ENCODE results near the gene FASTKD2. TPM values are rescaled to one million over a fixed set of nuclear protein-coding genes. Genes with fewer than 3 reads are reported as not detected.

The FASTKD2 gene
- total and polyA plus RNA-seq, 2 donors (not counting 1 experiment from before 2014, with no cell fraction given): 33.4 to 37.2 TPM

DNA sequence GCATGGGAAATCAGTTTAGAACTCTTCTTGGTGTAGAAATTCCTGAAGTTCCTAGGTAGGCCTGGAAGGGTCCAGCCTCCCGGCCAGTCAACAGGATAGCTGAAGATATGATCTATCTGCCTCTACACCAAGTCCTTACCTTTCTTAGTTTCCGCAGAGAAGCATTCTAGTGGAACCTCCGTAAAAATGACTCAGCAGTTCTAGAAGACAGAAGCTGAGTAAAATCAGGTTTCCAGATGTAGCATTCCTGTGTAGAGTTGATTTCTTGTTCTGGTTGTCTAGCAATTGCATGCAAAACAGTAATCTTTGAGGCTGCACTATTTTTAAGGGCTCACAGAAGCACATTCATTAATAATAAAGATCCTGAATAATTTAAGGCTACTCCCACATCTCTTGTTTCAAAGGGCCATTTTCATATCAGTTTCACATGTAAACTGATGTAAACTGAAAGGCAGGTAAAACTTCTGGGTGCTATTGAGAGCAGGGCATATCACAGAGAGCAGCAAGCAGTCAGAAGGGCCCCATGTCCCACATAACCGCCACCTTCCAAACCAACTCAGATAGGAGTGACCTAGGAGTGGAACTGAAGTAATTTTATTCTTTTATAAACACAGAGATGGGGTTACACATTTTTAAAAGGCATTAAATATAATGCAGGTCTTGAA, 44.0 kb upstream of the FASTKD2 start:
- no peak overlapping the region for H3K27ac ChIP-seq (ENCODE audit: insufficient read depth, low read length)
- H2AFZ ChIP-seq (ENCODE audit: low read length): no peak overlapping the region
- no peaks in the 10 kb centered on the region for H3K9me3 ChIP-seq (ENCODE audit: control insufficient read depth, insufficient read depth, low read depth, low read length)
- no peak overlapping the region for H3K4me2 ChIP-seq (ENCODE audit: extremely low read depth, insufficient read depth, low read length)
- no peak overlapping the region for H3K9ac ChIP-seq (ENCODE audit: insufficient read depth, low read length)
- no peak overlapping the region for H3K4me3 ChIP-seq (replicated peaks in 1 of 4; ENCODE audit: control extremely low read depth in 1 of 4, insufficient read depth in 1 of 4, low read depth in 3 of 4, low read length in 4 of 4)
- no peaks in the 10 kb centered on the region for H3K4me1 ChIP-seq (ENCODE audit: control insufficient read depth, extremely low read depth, insufficient read depth, low read length)
- TF ChIP-seq EZH2 (IDR thresholded peaks at IDR 0.05; ENCODE audit: low read length, missing control alignments): no peak
- TF ChIP-seq, protein P1, sequence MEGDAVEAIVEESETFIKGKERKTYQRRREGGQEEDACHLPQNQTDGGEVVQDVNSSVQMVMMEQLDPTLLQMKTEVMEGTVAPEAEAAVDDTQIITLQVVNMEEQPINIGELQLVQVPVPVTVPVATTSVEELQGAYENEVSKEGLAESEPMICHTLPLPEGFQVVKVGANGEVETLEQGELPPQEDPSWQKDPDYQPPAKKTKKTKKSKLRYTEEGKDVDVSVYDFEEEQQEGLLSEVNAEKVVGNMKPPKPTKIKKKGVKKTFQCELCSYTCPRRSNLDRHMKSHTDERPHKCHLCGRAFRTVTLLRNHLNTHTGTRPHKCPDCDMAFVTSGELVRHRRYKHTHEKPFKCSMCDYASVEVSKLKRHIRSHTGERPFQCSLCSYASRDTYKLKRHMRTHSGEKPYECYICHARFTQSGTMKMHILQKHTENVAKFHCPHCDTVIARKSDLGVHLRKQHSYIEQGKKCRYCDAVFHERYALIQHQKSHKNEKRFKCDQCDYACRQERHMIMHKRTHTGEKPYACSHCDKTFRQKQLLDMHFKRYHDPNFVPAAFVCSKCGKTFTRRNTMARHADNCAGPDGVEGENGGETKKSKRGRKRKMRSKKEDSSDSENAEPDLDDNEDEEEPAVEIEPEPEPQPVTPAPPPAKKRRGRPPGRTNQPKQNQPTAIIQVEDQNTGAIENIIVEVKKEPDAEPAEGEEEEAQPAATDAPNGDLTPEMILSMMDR (conservative IDR thresholded peaks at IDR 0.05 in 1 of 2, IDR thresholded peaks at IDR 0.05 in 1 of 2; ENCODE audit: low read depth in 1 of 2, low read length in 2 of 2): no peak
- no peaks in the 10 kb centered on the region for H3K27me3 ChIP-seq (ENCODE audit: control insufficient read depth, insufficient read depth, low read length)
- H4K20me1 ChIP-seq (ENCODE audit: control insufficient read depth, extremely low read depth, insufficient read depth, low read length): no peaks in the 10 kb centered on the region
- no peaks in the 10 kb centered on the region for H3K36me3 ChIP-seq (ENCODE audit: control insufficient read depth, insufficient read depth, low read length)
- no peak for DNase-seq (ENCODE audit: low read depth in 2 of 2)
- no peaks in the 10 kb centered on the region for H3K79me2 ChIP-seq (ENCODE audit: control insufficient read depth, insufficient read depth, low read length)

DNA sequence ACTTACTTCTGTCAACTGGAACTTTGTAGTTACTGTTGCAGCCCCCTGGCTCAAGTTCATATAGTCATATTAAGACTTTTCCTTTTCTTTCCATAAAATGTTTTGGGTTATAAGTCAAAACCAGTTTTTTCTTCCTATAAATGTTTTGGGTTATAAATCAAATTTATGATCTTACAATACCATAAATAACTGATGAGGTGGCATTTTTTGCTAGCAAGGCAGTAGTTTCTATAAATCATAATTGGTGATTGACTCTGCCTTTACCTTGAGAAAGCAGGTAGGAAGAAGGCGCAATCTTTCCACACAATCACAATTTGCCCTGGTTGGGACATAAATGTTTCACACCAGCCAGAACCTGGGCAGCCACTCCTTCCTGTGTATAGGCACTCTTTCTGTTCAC, 42.1 kb upstream of the FASTKD2 start:
- Histone ChIP-seq H3K27me3 (ENCODE audit: control insufficient read depth, insufficient read depth, low read length) (no peaks in the 10 kb centered on the region), H3K4me2 (ENCODE audit: extremely low read depth, insufficient read depth, low read length) (no peak overlapping the region), H2AFZ (ENCODE audit: low read length) (no peak overlapping the region), H3K9me3 (ENCODE audit: control insufficient read depth, insufficient read depth, low read depth, low read length) (no peaks in the 10 kb centered on the region), H3K79me2 (ENCODE audit: control insufficient read depth, insufficient read depth, low read length) (no peaks in the 10 kb centered on the region), H3K4me1 (ENCODE audit: control insufficient read depth, extremely low read depth, insufficient read depth, low read length) (no peaks in the 10 kb centered on the region), H3K9ac (ENCODE audit: insufficient read depth, low read length) (no peak overlapping the region), H4K20me1 (ENCODE audit: control insufficient read depth, extremely low read depth, insufficient read depth, low read length) (no peaks in the 10 kb centered on the region), H3K36me3 (ENCODE audit: control insufficient read depth, insufficient read depth, low read length) (no peaks in the 10 kb centered on the region), H3K4me3 (replicated peaks in 1 of 4; ENCODE audit: control extremely low read depth in 1 of 4, insufficient read depth in 1 of 4, low read depth in 3 of 4, low read length in 4 of 4) (no peak overlapping the region), H3K27ac (ENCODE audit: insufficient read depth, low read length) (no peak overlapping the region)
- no peak for TF ChIP-seq EZH2 (IDR thresholded peaks at IDR 0.05; ENCODE audit: low read length, missing control alignments)
- TF ChIP-seq, protein P1 (conservative IDR thresholded peaks at IDR 0.05 in 1 of 2, IDR thresholded peaks at IDR 0.05 in 1 of 2; ENCODE audit: low read depth in 1 of 2, low read length in 2 of 2): no peak
- no peak for DNase-seq (ENCODE audit: low read depth in 2 of 2)

DNA sequence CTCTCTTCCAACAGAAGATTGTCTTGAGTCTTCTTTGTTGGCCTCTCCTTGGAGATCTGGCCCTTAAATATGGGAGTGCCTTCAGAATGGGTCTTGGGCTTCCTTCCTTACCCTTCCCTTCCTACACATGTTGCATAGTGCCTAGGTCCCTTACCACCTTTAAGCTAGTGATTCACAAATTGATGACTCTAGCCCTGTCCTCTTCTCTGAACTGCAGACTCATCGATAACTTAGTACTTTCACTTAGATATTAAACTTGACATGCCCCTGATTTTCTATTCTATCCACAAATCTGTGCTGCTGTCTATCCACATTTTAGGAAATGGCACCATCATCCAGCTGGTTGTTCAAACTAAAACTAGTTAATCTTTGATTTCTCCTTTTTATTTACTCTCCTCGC, 38.1 kb upstream of the FASTKD2 start:
- Histone ChIP-seq H3K27me3 (ENCODE audit: control insufficient read depth, insufficient read depth, low read length) (no peaks in the 10 kb centered on the region), H3K4me1 (ENCODE audit: control insufficient read depth, extremely low read depth, insufficient read depth, low read length) (no peaks in the 10 kb centered on the region), H3K9me3 (ENCODE audit: control insufficient read depth, insufficient read depth, low read depth, low read length) (no peaks in the 10 kb centered on the region), H4K20me1 (ENCODE audit: control insufficient read depth, extremely low read depth, insufficient read depth, low read length) (no peaks in the 10 kb centered on the region), H3K79me2 (ENCODE audit: control insufficient read depth, insufficient read depth, low read length) (no peaks in the 10 kb centered on the region), H3K9ac (ENCODE audit: insufficient read depth, low read length) (no peak overlapping the region), H3K27ac (ENCODE audit: insufficient read depth, low read length) (no peak overlapping the region), H3K36me3 (ENCODE audit: control insufficient read depth, insufficient read depth, low read length) (no peaks in the 10 kb centered on the region), H2AFZ (ENCODE audit: low read length) (no peak overlapping the region), H3K4me2 (ENCODE audit: extremely low read depth, insufficient read depth, low read length) (no peak overlapping the region), H3K4me3 (replicated peaks in 1 of 4; ENCODE audit: control extremely low read depth in 1 of 4, insufficient read depth in 1 of 4, low read depth in 3 of 4, low read length in 4 of 4) (no peak overlapping the region)
- no peak for DNase-seq (ENCODE audit: low read depth in 2 of 2)
- TF ChIP-seq, protein P1 (conservative IDR thresholded peaks at IDR 0.05 in 1 of 2, IDR thresholded peaks at IDR 0.05 in 1 of 2; ENCODE audit: low read depth in 1 of 2, low read length in 2 of 2): no peak
- TF ChIP-seq EZH2 (IDR thresholded peaks at IDR 0.05; ENCODE audit: low read length, missing control alignments): no peak

All from fibroblast of lung (primary cell).